OCI-LY7 (cell line): ENCODE measurements around the gene NISCH. TPM values are rescaled to one million over a fixed set of nuclear protein-coding genes. Genes with fewer than 3 reads are reported as not detected.

Experiments used
- BruUV-seq: library from RNA; stranded (reverse); fragments of 400-500 nt; replicated peaks from 2 replicates; lab custom pipeline; 2021; lab: Mats Ljungman, UMichigan
- CTCF ChIA-PET: fragments of 300-600 bp; sonication (Branson Sonifier 250); formaldehyde crosslinking; loops from one replicate; lab custom pipeline; 2022; ENCODE audit warnings: antibody characterized with exemption; ENCODE audit not compliant: unreplicated experiment; lab: Charles Lee
- POLR2A ChIA-PET: fragments of 300-600 bp; sonication (Branson Sonifier 250); formaldehyde crosslinking; loops from one replicate; lab custom pipeline; 2022; ENCODE audit warnings: antibody characterized with exemption; lab: Charles Lee
- DNase-seq: peaks from one replicate; pipeline ENCODE4 v3.0.0-alpha.2; 2015; ENCODE audit warnings: low spot score
- H2AFZ ChIP-seq: fragments of 200-600 bp; sonication (generic), shearing (Covaris generic); 2 replicates; pipeline ENCODE4 v1.6.1; 2014; ENCODE audit warnings: mild to moderate bottlenecking, antibody characterized with exemption, low read length, moderate library complexity
- H3K27ac ChIP-seq: fragments of 200-600 bp; sonication (generic); 2 replicates; pipeline ENCODE4 v1.5.1; 2014; ENCODE audit warnings: mixed run types, low read depth, mild to moderate bottlenecking, moderate library complexity, low read length, inconsistent platforms; ENCODE audit not compliant: poor library complexity, severe bottlenecking
- H3K36me3 ChIP-seq: fragments of 200-600 bp; sonication (generic); 2 replicates; pipeline ENCODE4 v1.6.1; 2014; ENCODE audit warnings: mild to moderate bottlenecking, antibody characterized with exemption, low read length, moderate library complexity, mixed read lengths; ENCODE audit not compliant: insufficient read depth
- H3K4me1 ChIP-seq: fragments of 200-600 bp; sonication (generic); 2 replicates; pipeline ENCODE4 v1.5.1; 2014; ENCODE audit warnings: mild to moderate bottlenecking, low read length; ENCODE audit not compliant: insufficient read depth, poor library complexity, severe bottlenecking
- H3K4me2 ChIP-seq: fragments of 200-600 bp; sonication (generic); 2 replicates; pipeline ENCODE4 v1.6.1; 2014; ENCODE audit warnings: mild to moderate bottlenecking, low read length
- H3K4me3 ChIP-seq: fragments of 200-600 bp; sonication (generic); 2 replicates; pipeline ENCODE4 v1.5.1; 2014; ENCODE audit warnings: mild to moderate bottlenecking, low read depth, low read length; ENCODE audit not compliant: poor library complexity, severe bottlenecking
- H3K79me2 ChIP-seq: fragments of 200-600 bp; sonication (generic); 2 replicates; pipeline ENCODE4 v1.6.1; 2016; ENCODE audit warnings: low read depth, mild to moderate bottlenecking, low read length, moderate library complexity, mixed read lengths; ENCODE audit not compliant: insufficient read depth
- H3K9me2 ChIP-seq: fragments of 200-600 bp; sonication (generic); 2 replicates; pipeline ENCODE4 v1.6.1; 2016; ENCODE audit warnings: mild to moderate bottlenecking, low read length, mixed read lengths; ENCODE audit not compliant: insufficient read depth
- H3K9me3 ChIP-seq: fragments of 200-600 bp; sonication (generic); 2 replicates; pipeline ENCODE4 v1.6.1; 2014; ENCODE audit warnings: mild to moderate bottlenecking, mixed run types, low read length, mixed read lengths
- H4K20me1 ChIP-seq: fragments of 200-600 bp; sonication (generic); 2 replicates; pipeline ENCODE4 v1.6.1; 2014; ENCODE audit warnings: mild to moderate bottlenecking, antibody characterized with exemption, low read length, moderate library complexity, mixed read lengths; ENCODE audit not compliant: insufficient read depth
- CTCF ChIP-seq: fragments of 200-600 bp; sonication (generic); conservative IDR thresholded peaks from 2 replicates; pipeline ENCODE4 v1.5.1; 2014; ENCODE audit warnings: mild to moderate bottlenecking, antibody characterized with exemption, low read length, moderate library complexity, mixed read lengths
- EZH2phosphoT487 ChIP-seq: fragments of 200-600 bp; sonication (generic); IDR thresholded peaks from 2 replicates; pipeline ENCODE4 v1.6.1; 2018; ENCODE audit warnings: low read depth, borderline replicate concordance, mild to moderate bottlenecking, mixed run types, antibody characterized with exemption, low read length, moderate library complexity, mixed read lengths
- intact Hi-C: fragments of 100-400 bp; cut with micrococcal nuclease; formaldehyde crosslinking; loops from one replicate; pipeline ENCODE4 v1.10.0; 2022; ENCODE audit not compliant: unreplicated experiment
- total RNA-seq, 2 experiments: library from RNA; depleted of rRNA in 1 of 2; stranded (reverse); fragments of >200 nt in 1 of 2; shearing (Covaris generic) in 1 of 2; gene quantifications; 2 replicates each; pipeline ENCODE4 v1.2.3, GENCODE V29; 2014 to 2022

The NISCH gene
- total RNA-seq, 2 experiments from 2014 or later = 60.5 to 73.3 TPM

- BruUV-seq = no TSS peak
- Histone ChIP-seq H3K36me3 (peaks cover 39% of the 10 kb centered on the region), H3K4me1 (peaks cover 31% of the 10 kb centered on the region), H4K20me1 (no peaks in the 10 kb centered on the region), H2AFZ (no peak overlapping the region), H3K9me3 (no peaks in the 10 kb centered on the region), H3K9me2 (no peaks in the 10 kb centered on the region), H3K4me3 (peak overlapping the region; percentile 99), H3K4me2 (peak overlapping the region; percentile 97), H3K27ac (no peak overlapping the region), H3K79me2 (peaks cover 13% of the 10 kb centered on the region; the same call in 1 of the 2 replicates)
- ChIA-PET CTCF (no interaction called here), POLR2A (interaction anchor here (1.0 to 1.7 kb wide), 2 partner anchors 11 to 24 kb away, joined by 3 to 5 read pairs; no protein-coding TSS in a partner anchor)
- peak; percentile 18 for DNase-seq
- intact Hi-C loops = loop anchor here (5.0 kb wide), 2 partner anchors 81 to 231 kb away; partner anchors contain the start of genes GNL3, PBRM1 and UQCC5
- TF ChIP-seq CTCF (no peak), EZH2phosphoT487 (no peak)
These were observed 1.4 kb downstream of the NISCH start for GRCh38 chr3:52456800-52457183.

- intact Hi-C loops = loop anchor here (5.0 kb wide), 2 partner anchors 79 to 229 kb away; partner anchors contain the start of genes GNL3, PBRM1 and UQCC5
- Histone ChIP-seq H3K9me3 (no peaks in the 10 kb centered on the region), H3K9me2 (no peaks in the 10 kb centered on the region), H3K4me1 (peaks cover 31% of the 10 kb centered on the region), H3K27ac (no peak overlapping the region), H3K4me2 (no peak overlapping the region), H2AFZ (no peak overlapping the region), H3K4me3 (no peak overlapping the region), H4K20me1 (no peaks in the 10 kb centered on the region), H3K36me3 (peaks cover 53% of the 10 kb centered on the region), H3K79me2 (peaks cover 13% of the 10 kb centered on the region; the same call in 1 of the 2 replicates)
- no TSS peak for BruUV-seq
- TF ChIP-seq CTCF = no peak
- TF ChIP-seq EZH2phosphoT487 = no peak
- ChIA-PET POLR2A (interaction anchor here (0.6 to 1.7 kb wide), 3 partner anchors 10 to 133 kb away, joined by 3 to 5 read pairs (median 3); partner anchors contain the start of gene UQCC5), CTCF (interaction anchor here (1.0 to 1.1 kb wide), 2 partner anchors 27 to 46 kb away, joined by 3 read pairs; no protein-coding TSS in a partner anchor)
- no peak for DNase-seq
These were observed 2.8 kb downstream of the NISCH start for GRCh38 chr3:52458031-52458760.
